HFF-Myc (cell line): ENCODE results near the gene PHC3.

Experiments
- DNase-seq: peaks from one replicate; pipeline ENCODE4 v3.0.0-alpha.2; 2011; ENCODE audit warnings: low read depth; ENCODE audit errors: extremely low read depth
- H3K4me3 ChIP-seq: replicated peaks from 2 replicates; pipeline ENCODE4 v1.5.1; 2011; ENCODE audit warnings: low read depth, mild to moderate bottlenecking, control low read depth, low read length
- TF ChIP-seq, protein P1 (sequence below): IDR thresholded peaks from 2 replicates; pipeline ENCODE4 v1.5.1; 2012; ENCODE audit warnings: mild to moderate bottlenecking, low read depth, low read length, control low read depth; ENCODE audit errors: missing control alignments

Gene PHC3

DNA sequence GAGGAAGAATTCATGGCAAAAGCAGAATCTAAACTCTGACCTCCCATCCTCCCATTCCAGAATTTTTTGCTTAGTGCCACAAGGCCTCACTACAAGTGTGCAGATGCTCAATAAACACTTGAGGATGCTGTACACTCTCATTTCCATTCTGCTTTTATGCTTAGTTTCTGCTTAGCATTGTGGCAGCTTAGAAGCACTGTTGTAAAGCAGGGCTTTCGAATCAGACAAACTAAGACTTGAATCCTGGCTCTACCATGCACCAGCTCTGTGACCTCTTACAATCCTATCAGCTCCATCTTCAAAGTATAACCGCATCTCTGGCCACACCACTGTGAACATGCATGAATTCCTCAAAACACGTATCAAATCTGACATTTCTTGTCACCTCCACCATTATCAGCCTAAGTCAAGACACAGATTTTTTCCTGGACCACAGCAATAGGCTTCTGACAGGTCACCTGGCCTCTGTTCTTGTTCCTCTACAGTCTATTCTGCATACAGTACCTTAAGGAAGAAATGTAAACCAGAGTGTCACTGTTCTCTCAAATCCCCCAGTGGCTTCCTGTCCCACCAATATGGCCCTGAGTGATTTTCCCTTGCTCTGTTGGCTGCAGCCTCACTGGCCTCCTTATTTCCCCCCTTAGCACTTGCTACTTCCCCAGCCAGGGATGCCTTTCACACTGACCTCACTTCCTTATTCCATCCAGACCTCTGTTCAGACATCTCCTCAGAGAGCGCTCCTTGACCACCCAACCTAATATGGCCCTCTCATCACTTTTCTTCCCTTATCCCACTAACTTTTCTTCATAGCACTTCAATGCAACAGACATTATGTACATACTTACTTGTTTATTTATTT lies 8.1 kb upstream of the PHC3 start:
- TF ChIP-seq, protein P1, sequence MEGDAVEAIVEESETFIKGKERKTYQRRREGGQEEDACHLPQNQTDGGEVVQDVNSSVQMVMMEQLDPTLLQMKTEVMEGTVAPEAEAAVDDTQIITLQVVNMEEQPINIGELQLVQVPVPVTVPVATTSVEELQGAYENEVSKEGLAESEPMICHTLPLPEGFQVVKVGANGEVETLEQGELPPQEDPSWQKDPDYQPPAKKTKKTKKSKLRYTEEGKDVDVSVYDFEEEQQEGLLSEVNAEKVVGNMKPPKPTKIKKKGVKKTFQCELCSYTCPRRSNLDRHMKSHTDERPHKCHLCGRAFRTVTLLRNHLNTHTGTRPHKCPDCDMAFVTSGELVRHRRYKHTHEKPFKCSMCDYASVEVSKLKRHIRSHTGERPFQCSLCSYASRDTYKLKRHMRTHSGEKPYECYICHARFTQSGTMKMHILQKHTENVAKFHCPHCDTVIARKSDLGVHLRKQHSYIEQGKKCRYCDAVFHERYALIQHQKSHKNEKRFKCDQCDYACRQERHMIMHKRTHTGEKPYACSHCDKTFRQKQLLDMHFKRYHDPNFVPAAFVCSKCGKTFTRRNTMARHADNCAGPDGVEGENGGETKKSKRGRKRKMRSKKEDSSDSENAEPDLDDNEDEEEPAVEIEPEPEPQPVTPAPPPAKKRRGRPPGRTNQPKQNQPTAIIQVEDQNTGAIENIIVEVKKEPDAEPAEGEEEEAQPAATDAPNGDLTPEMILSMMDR: no peak
- no peak for DNase-seq
- no peak overlapping the region for H3K4me3 ChIP-seq

DNA sequence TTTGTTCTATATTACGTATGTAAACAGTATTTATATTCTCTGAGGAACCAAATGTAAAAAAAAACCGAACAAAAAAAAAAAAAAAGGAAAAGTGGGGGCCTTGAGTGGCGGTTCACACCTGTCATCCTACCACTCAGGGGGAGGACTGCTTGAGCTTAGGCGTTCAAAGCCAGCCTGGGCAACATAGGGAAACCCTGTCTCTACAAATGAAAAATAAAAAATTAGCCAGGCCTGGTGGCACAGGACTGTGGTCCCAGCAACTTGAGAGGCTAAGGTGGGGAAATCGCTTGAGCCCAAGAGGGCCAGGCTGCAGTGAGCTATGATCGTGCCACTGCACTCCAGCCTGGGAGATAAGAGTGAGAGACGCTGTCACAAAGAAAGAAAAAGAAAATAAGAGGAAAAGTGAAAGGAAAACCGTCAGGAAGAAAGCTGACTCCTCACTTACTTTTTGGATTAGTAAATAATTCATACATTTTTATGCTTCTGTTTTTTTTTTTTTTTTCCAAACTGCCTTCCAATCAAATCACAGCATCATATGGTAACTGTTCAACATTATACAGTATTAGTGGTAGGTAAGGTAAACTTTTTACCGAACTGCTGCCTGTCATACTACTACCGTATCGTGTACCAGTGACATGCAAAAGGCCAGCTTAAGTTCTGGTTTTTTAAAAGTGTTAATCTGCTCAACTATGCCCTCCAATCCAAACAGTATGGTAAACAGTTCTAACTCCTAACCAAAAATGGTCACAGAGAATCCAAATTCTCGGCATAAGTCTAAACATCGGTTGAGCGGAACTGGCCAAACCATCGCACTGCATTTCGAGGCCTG lies 1.2 kb downstream of the PHC3 start:
- DNase-seq: no peak
- TF ChIP-seq, protein P1: no peak
- peak overlapping the region; percentile 98 for H3K4me3 ChIP-seq

DNA sequence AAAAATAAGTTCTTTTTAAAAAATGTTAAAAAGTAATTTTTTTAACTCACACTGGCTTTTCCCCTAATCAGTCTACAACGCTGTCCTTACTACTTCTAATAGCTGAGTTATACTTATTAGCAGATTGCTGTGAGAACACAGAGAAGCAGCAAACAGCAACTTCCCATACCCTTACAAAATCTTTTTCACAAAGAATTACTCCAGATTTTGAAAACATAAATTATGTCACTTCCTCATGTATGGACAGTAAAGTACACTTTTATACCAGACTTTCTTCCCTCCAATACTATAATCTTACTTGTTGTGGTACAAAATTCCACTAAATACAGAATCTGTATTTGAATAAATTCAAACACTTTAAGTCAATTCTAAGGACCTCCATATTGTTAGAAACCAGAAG lies 2.1 kb downstream of the PHC3 start:
- H3K4me3 ChIP-seq: peak overlapping the region; percentile 98
- DNase-seq: no peak
- TF ChIP-seq, protein P1: no peak

DNA sequence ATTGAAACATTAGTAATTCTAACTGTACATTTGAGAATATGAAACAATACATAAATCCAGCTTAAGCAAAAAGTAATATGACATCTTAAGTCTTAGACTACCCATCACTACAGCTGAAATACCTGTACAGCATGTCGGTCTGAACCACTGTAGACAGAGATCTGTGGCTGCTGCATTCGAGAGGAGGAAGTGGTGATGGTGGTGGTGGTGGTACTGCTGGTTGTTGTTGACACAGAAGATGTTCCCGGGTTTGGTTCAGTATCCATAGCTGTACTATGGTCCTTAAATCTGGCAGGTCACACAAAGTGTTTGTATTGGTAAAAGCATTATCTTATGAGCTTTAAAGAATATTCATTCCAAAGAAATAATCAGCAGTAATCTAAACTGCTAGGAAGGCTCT lies 2.9 kb downstream of the PHC3 start:
- TF ChIP-seq, protein P1: no peak
- DNase-seq: no peak
- no peak overlapping the region for H3K4me3 ChIP-seq

DNA sequence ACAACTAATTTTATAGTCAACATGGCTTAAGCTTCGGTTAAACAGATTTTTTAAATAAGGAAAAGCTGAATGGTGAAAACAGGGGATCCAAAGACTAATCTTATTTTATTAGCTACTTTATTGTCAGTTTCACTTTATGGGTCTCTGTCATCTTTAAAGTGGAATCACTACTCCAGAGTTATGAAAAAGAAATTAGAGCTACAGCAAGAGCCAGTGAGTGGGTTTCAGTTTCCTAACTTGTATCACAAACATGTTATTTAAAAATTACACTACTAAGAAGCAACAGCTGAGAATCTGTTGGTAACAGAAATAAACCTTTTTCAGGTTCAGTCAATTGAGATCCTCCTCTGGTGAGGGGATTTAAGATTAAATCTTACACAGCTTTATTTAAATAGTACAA lies 10.0 kb downstream of the PHC3 start:
- TF ChIP-seq, protein P1: no peak
- DNase-seq: no peak
- no peak overlapping the region for H3K4me3 ChIP-seq

DNA sequence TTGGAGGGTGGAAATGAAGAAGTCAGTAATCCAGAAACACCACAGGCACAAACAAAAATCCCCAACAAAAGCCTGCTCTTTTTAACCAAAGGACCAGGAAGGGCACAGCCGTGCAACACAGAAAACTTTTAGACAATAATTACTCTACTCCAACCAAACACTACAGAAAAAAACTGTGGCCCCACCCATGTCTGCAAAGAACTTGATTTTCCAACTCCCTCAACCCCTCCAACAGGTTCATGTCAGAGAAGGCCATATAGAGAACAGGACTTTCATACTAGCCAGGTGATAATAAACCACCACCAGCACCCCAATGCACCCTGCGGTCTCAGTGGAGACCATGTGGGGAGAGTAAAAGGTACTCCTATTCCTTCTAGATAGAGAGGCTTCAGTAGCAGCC lies 16.8 kb downstream of the PHC3 start:
- no peak for DNase-seq
- H3K4me3 ChIP-seq: no peak overlapping the region
- TF ChIP-seq, protein P1: no peak
